ENCODE data around the gene CBARP.
A peak's percentile ranks its signal among the peaks of the same experiment; 100 is the strongest.

Gene CBARP

GRCh38 chr19:1252821-1253513, 15.2 kb upstream of the CBARP start:
- H3K4me3 ChIP-seq (ENCODE audit: low read length in 2 of 2), result peak overlapping the region; percentile 55 to 86
- H3K9me3 ChIP-seq (ENCODE audit: control insufficient read depth in 2 of 2, low read length in 2 of 2), result no peaks in the 10 kb centered on the region
- peaks cover 33 to 41% of the 10 kb centered on the region in 2 donors for H3K36me3 ChIP-seq (ENCODE audit: control insufficient read depth in 2 of 2, insufficient read depth in 2 of 2, low read length in 2 of 2)
- peak overlapping the region; percentile 96 to 99 for H3K27ac ChIP-seq (ENCODE audit: low read depth in 2 of 2, low read length in 2 of 2)
- H3K9ac ChIP-seq (ENCODE audit: low read depth in 1 of 2, low read length in 2 of 2), result peak overlapping the region; percentile 72 to 92
- H3K4me1 ChIP-seq (ENCODE audit: control insufficient read depth in 2 of 2, insufficient read depth in 2 of 2, low read length in 2 of 2), result peaks cover 37 to 51% of the 10 kb centered on the region in 2 donors
- H3K27me3 ChIP-seq (ENCODE audit: control insufficient read depth in 2 of 2, insufficient read depth in 2 of 2, low read length in 2 of 2), result no peaks in the 10 kb centered on the region

GRCh38 chr19:1252221-1252820, 14.5 kb upstream of the CBARP start:
- Histone ChIP-seq H3K4me3 (ENCODE audit: low read length in 2 of 2) (peak overlapping the region; percentile 76 to 86), H3K36me3 (ENCODE audit: control insufficient read depth in 2 of 2, insufficient read depth in 2 of 2, low read length in 2 of 2) (peaks cover 30 to 36% of the 10 kb centered on the region in 2 donors), H3K4me1 (ENCODE audit: control insufficient read depth in 2 of 2, insufficient read depth in 2 of 2, low read length in 2 of 2) (peaks cover 37 to 50% of the 10 kb centered on the region in 2 donors), H3K9ac (ENCODE audit: low read depth in 1 of 2, low read length in 2 of 2) (peak overlapping the region; percentile 72 to 92), H3K27ac (ENCODE audit: low read depth in 2 of 2, low read length in 2 of 2) (peak overlapping the region; percentile 96 to 99), H3K27me3 (ENCODE audit: control insufficient read depth in 2 of 2, insufficient read depth in 2 of 2, low read length in 2 of 2) (no peaks in the 10 kb centered on the region), H3K9me3 (ENCODE audit: control insufficient read depth in 2 of 2, low read length in 2 of 2) (no peaks in the 10 kb centered on the region)

- peak overlapping the region; percentile 87 to 92 for H3K9ac ChIP-seq (ENCODE audit: low read depth in 1 of 2, low read length in 2 of 2)
- H3K4me1 ChIP-seq (ENCODE audit: control insufficient read depth in 2 of 2, insufficient read depth in 2 of 2, low read length in 2 of 2), result peaks cover 33 to 47% of the 10 kb centered on the region in 2 donors
- no peaks in the 10 kb centered on the region for H3K27me3 ChIP-seq (ENCODE audit: control insufficient read depth in 2 of 2, insufficient read depth in 2 of 2, low read length in 2 of 2)
- peak overlapping the region; percentile 76 to 86 for H3K4me3 ChIP-seq (ENCODE audit: low read length in 2 of 2)
- peak overlapping the region; percentile 96 to 99 for H3K27ac ChIP-seq (ENCODE audit: low read depth in 2 of 2, low read length in 2 of 2)
- H3K9me3 ChIP-seq (ENCODE audit: control insufficient read depth in 2 of 2, low read length in 2 of 2), result no peaks in the 10 kb centered on the region
- peaks cover 24 to 30% of the 10 kb centered on the region in 2 donors for H3K36me3 ChIP-seq (ENCODE audit: control insufficient read depth in 2 of 2, insufficient read depth in 2 of 2, low read length in 2 of 2)
Observed at GRCh38 chr19:1251330-1252220, 13.8 kb upstream of the CBARP start.

DNA sequence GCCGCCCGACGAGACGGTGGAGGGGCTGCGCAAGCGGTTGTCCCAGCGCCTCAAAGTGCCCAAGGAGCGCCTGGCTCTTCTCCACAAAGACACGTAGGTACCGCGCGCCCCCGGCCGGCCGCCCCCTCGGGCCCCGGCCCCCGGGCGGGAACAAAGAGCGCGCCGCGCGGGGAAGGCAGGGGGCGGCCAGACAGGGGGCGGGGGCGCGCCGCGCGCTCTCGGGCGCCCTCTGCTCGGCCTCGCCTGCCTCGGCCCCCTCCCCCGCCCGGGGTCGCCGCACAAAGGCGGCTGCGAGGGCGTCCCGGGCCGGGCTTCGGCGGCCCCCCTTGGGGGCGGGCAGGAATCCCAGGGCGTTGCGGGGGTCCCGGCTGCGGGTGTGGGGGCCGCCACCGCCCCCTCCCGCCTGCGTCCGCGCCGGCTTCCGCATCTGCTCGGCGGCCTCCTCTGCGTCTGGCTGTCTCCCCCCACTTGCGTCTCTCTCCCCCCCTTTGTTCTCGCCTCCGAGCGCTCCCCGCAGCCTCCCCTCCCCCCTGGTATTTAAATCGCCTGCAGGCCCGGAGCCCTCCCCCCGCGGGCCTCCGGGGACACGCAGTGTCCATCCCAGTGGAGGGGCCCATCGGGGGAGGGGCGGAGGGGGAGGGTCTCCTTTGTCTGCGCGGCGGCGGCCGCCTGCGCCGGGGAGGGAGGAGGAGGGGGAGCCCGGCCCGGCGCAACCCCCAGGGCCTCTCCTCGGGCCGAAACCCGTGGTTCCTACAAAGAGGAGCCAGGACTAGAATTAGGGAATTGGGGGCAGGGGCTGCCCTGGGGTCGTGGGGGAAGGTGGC, 12.8 kb upstream of the CBARP start:
- Histone ChIP-seq H3K4me3 (ENCODE audit: low read length in 2 of 2) (peak overlapping the region; percentile 76 to 86), H3K27ac (ENCODE audit: low read depth in 2 of 2, low read length in 2 of 2) (peak overlapping the region; percentile 96 to 99), H3K9me3 (ENCODE audit: control insufficient read depth in 2 of 2, low read length in 2 of 2) (no peaks in the 10 kb centered on the region), H3K4me1 (ENCODE audit: control insufficient read depth in 2 of 2, insufficient read depth in 2 of 2, low read length in 2 of 2) (peaks cover 37 to 49% of the 10 kb centered on the region in 2 donors), H3K27me3 (ENCODE audit: control insufficient read depth in 2 of 2, insufficient read depth in 2 of 2, low read length in 2 of 2) (no peaks in the 10 kb centered on the region), H3K9ac (ENCODE audit: low read depth in 1 of 2, low read length in 2 of 2) (peak overlapping the region; percentile 87 to 92), H3K36me3 (ENCODE audit: control insufficient read depth in 2 of 2, insufficient read depth in 2 of 2, low read length in 2 of 2) (peaks cover 18 to 22% of the 10 kb centered on the region in 2 donors)

- Histone ChIP-seq H3K4me3 (ENCODE audit: low read length in 2 of 2) (peak overlapping the region; percentile 69 to 86), H3K9me3 (ENCODE audit: control insufficient read depth in 2 of 2, low read length in 2 of 2) (no peaks in the 10 kb centered on the region), H3K4me1 (ENCODE audit: control insufficient read depth in 2 of 2, insufficient read depth in 2 of 2, low read length in 2 of 2) (peaks cover 38 to 49% of the 10 kb centered on the region in 2 donors), H3K27me3 (ENCODE audit: control insufficient read depth in 2 of 2, insufficient read depth in 2 of 2, low read length in 2 of 2) (no peaks in the 10 kb centered on the region), H3K27ac (ENCODE audit: low read depth in 2 of 2, low read length in 2 of 2) (peak overlapping the region; percentile 96 to 99), H3K9ac (ENCODE audit: low read depth in 1 of 2, low read length in 2 of 2) (peak overlapping the region; percentile 74 to 92), H3K36me3 (ENCODE audit: control insufficient read depth in 2 of 2, insufficient read depth in 2 of 2, low read length in 2 of 2) (peaks cover 12 to 16% of the 10 kb centered on the region in 2 donors)
Observed at GRCh38 chr19:1249990-1250436, 12.2 kb upstream of the CBARP start.

- H3K36me3 ChIP-seq (ENCODE audit: control insufficient read depth in 2 of 2, insufficient read depth in 2 of 2, low read length in 2 of 2), result peaks cover 6 to 10% of the 10 kb centered on the region in 2 donors
- H3K9ac ChIP-seq (ENCODE audit: low read depth in 1 of 2, low read length in 2 of 2), result peak overlapping the region; percentile 83 to 92
- H3K4me3 ChIP-seq (ENCODE audit: low read length in 2 of 2), result peak overlapping the region; percentile 69 to 86
- H3K9me3 ChIP-seq (ENCODE audit: control insufficient read depth in 2 of 2, low read length in 2 of 2), result no peaks in the 10 kb centered on the region
- no peaks in the 10 kb centered on the region for H3K27me3 ChIP-seq (ENCODE audit: control insufficient read depth in 2 of 2, insufficient read depth in 2 of 2, low read length in 2 of 2)
- H3K4me1 ChIP-seq (ENCODE audit: control insufficient read depth in 2 of 2, insufficient read depth in 2 of 2, low read length in 2 of 2), result peaks cover 40 to 49% of the 10 kb centered on the region in 2 donors
- H3K27ac ChIP-seq (ENCODE audit: low read depth in 2 of 2, low read length in 2 of 2), result peak overlapping the region; percentile 99
Observed at GRCh38 chr19:1249298-1249989, 11.6 kb upstream of the CBARP start.

- Histone ChIP-seq H3K4me3 (ENCODE audit: low read length in 2 of 2) (peak overlapping the region; percentile 67 to 79), H3K9ac (ENCODE audit: low read depth in 1 of 2, low read length in 2 of 2) (peak overlapping the region; percentile 83 to 91), H3K27ac (ENCODE audit: low read depth in 2 of 2, low read length in 2 of 2) (peak overlapping the region; percentile 99), H3K27me3 (ENCODE audit: control insufficient read depth in 2 of 2, insufficient read depth in 2 of 2, low read length in 2 of 2) (no peaks in the 10 kb centered on the region), H3K36me3 (ENCODE audit: control insufficient read depth in 2 of 2, insufficient read depth in 2 of 2, low read length in 2 of 2) (peaks cover 4% of the 10 kb centered on the region in 2 donors), H3K4me1 (ENCODE audit: control insufficient read depth in 2 of 2, insufficient read depth in 2 of 2, low read length in 2 of 2) (peaks cover 40 to 49% of the 10 kb centered on the region in 2 donors), H3K9me3 (ENCODE audit: control insufficient read depth in 2 of 2, low read length in 2 of 2) (no peaks in the 10 kb centered on the region)
Observed at GRCh38 chr19:1248786-1249297, 11.0 kb upstream of the CBARP start.

DNA sequence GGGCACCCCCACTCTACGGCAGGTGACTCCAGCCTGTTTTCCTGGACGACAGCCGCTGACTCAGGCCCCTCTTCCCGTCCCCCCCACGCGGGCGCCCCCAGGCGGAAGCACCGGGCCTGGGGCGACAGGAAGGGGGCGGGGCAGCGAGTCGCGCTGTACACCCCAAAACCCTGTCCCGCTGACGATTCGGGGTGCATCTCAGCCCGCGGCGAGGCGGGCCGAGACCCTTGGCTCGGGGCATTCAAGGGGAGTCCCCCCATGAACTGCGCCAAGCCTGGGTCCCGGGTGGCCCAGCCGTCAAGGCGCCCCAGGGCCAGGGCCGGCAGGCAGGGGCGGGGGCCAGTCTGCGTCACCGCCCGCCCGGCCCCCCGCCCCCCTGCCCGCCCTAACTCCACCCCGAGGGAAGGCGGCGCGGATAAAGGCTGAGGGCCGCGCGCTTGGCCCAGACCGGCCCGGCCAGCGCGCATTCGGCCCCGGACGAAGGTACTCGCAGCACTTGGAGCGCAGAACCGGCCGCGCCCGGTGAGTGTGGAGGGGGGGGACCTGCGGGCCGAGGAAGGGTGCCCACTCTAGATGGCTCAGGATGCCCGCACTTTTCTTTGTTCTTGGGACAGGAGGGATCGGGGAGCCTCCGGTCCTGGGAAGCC, 10.5 kb upstream of the CBARP start, which contains the start of gene MIDN:
TSS of gene MIDN (plus strand) at position 445 of the 647 bp plus-strand sequence. CDS start 1,714 bp downstream, outside the sequence.
- no peaks in the 10 kb centered on the region for H3K27me3 ChIP-seq (ENCODE audit: control insufficient read depth in 2 of 2, insufficient read depth in 2 of 2, low read length in 2 of 2)
- H3K4me3 ChIP-seq (ENCODE audit: low read length in 2 of 2), result peak within 1 kb of the TSS; percentile 68 to 79
- no peaks in the 10 kb centered on the region for H3K9me3 ChIP-seq (ENCODE audit: control insufficient read depth in 2 of 2, low read length in 2 of 2)
- H3K27ac ChIP-seq (ENCODE audit: low read depth in 2 of 2, low read length in 2 of 2), result peak within 1 kb of the TSS; percentile 99
- H3K36me3 ChIP-seq (ENCODE audit: control insufficient read depth in 2 of 2, insufficient read depth in 2 of 2, low read length in 2 of 2), result peaks cover 4% of the 10 kb centered on the region in 2 donors
- H3K9ac ChIP-seq (ENCODE audit: low read depth in 1 of 2, low read length in 2 of 2), result peak within 1 kb of the TSS; percentile 83 to 91
- H3K4me1 ChIP-seq (ENCODE audit: control insufficient read depth in 2 of 2, insufficient read depth in 2 of 2, low read length in 2 of 2), result peaks cover 40 to 49% of the 10 kb centered on the region in 2 donors

Data from mucosa of rectum (tissue), 2 donors.